ENCODE measurements around the gene COL23A1.

The COL23A1 gene

DNA sequence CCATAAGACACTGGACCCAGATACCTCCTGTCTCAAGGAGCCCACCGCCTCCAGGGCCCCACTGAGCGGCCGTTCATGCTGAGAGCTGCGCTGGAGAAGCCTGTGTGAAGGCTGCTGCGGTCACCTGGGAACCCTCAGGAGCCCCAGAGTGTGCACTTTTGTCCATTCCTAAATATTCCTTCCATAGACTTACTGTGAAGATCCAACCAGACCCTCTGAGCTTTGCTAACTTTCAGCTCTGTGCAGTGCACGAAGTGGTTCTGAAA is 119.5 kb downstream of the COL23A1 start:
- DNase-seq: no peak

DNA sequence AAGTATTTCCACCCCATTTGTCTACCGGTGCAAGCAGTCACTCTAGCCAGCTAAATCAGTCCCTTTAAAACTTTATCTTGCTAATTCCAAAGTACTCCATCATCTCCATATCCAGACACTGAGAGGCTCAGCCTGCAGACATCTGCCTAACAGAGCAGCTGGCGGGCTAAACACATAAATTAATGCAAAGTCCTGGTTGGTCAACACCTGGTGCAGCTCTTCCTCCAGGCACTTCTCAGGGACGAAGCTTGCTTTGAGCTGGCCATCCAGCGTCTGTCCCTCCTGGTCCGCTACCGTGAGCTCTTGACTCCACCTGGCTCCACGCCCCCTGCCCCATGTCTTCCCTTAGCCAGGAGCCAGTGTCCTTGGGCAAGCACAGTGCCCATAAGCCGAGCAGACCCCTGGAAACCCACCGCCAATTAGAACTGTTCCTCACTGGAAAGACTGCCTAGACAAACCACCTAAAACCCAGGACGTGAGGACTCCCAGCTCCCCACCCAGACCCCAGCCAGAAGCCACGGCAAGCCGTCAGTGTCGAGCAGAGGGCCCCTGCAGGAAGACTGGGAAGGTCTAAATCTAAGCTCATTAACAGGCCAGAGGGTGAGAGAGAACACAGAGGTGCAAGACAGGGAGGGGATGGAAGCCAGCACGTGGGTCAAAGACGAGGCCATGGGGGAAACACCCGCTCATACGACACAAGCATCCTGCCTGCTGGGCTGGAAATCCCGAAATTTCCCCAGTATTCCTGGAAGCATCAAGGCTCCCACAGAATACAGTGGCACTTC is 120.0 kb downstream of the COL23A1 start:
- DNase-seq: no peak

DNA sequence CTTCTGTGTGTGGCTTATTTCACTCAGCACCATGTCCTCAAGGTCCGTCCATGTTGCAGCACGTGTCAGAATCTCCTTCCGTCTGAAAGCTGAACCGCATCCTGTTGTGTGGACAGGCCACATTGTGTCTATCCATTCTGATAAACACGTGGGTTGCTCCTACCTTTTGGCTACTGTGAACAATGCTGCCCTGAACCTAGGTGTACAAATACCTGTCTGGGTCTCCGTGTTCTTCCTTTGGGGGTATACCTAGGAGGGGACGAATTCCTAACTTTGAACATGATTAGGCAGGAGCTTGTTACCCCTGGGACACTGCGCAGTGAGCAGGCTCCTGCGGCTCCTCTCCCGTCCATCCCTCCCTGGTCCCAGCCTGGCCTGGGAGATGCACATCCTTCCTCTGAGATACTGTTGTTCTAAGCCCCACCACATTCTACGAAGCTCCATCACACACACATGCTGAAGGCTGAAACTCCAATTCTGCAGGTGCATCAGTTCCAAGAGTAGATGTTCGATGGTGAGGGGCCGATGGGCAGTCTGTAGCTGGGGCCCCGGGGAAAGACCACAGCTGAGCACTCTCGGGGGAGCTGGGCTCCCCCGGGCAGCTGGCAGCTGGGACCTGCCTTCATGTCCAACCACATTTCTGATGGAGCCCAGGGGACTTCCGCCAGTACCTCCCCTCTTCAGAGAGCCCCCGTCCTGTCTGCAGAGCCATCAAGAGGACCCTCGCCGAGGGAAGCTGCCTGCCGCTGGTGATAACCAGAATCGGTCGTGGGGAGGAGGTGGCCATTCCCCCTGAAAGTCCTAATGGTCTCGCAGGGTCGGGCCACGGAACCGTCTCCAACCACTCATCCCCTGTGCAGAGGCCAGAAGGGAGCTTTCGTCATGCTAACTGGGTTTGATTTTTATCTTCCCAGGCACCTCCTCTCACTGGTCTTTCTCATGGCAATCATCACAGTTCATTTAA is 120.9 kb downstream of the COL23A1 start:
- DNase-seq: no peak

DNA sequence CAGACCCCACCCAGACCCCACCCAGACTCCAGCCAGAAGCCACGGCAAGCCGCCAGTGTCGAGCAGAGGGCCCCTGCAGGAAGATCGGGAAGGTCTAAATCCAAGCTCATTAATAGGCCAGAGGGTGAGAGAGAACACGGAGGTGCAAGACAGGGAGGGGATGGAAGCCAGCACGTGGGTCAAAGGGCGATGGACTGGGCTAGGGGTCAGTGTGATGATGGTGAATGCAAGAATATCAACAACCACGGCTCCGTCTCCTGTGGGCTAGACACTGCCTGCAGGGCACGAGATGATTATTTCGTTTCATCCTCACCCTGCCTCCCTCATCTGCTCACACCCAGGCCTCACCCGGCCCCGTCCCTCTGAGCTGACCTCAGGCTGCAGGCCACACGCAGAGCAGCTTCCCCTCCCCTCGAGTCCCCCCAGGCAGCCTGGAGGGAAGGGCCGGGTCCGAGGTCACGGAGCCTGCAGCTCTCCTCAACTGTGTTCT is 122.0 kb downstream of the COL23A1 start:
- no peak for DNase-seq

DNA sequence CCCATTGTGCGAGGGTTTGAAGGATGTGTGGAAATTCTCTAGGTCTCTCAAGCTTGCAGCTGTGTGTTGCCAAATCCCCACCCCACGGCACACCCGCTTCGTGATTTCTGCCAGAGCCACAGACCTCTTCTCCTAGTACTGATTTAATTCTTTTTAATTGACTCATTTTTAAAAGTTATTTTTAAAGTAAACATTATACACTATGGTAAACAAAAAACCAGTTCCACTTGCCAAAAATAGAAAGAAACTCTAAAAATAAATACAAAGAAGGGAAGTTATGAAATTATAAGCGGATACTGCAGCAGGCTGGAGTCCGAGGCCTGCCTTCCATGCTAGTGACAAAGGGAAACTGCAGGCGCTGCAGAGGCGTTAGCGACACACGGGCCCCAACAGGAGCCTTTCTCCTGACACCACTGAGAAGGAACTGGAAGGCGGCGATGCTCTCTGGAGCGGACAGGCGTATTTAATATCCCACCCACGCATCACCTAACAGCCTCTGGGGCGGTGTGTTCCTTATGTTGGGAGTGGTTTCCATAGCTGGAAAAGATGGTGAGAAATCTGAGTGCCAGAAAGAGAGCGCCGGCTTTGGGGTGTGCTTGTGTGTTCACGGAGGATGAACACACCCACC is 122.5 kb downstream of the COL23A1 start:
- no peak for DNase-seq

DNA sequence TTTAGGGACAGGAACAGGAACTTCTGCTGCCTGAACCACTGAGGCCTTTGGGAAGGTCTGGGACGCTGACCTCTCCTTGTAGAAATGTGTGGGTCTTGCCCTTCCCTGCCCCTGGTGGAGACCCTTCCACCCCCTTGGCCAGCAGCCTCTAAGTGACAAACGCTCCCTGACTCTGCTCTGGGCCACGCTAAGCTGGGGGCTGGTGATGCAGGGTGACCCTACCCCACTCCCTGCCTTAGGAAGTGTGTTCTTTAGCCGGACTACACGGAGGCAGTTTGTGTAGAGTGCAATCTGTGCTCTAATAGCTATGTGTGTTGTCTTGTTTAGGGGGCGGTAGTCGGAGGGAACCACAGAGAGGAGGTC is 123.0 kb downstream of the COL23A1 start:
- no peak for DNase-seq

DNA sequence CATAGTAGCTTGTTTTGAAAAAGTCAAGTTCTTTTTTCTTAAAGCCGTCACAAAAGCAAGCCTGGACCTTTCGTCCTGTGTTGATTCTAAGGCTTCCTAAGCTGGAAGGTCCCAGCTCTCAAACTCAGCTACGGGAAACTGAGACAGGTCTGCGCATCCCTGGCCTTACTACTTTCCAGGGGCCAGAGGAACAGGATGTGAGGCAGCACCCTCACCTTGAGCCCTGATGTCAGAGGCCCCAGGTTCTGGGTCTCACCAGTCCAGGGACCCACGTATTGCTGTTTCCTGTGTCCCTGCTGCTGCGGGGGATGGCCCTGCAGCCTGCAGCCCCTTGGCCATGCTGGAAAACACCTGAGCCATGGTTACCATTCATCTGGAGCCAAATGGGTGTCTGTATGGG is 123.9 kb downstream of the COL23A1 start:
- no peak for DNase-seq

DNA sequence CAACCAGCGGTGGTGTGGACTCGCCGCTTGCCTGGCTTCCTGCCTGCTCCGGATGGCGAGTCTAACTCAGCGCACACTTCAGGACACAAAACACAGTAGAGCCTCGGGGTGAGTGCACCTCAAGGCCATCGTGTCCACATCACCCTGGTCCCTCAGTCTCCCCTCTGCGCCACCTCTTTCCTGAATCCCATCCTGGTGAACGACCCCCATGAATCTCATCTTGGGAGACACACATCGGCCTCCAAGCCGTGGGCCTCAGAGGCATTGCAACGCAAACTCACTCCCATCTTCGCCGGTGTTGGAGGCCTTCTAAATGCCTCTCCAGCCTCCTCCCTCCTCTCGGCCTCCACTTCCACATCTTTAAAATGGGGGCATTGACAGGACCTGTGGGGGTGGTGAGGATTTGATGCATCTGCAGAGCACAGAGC is 124.3 kb downstream of the COL23A1 start:
- DNase-seq: no peak

DNA sequence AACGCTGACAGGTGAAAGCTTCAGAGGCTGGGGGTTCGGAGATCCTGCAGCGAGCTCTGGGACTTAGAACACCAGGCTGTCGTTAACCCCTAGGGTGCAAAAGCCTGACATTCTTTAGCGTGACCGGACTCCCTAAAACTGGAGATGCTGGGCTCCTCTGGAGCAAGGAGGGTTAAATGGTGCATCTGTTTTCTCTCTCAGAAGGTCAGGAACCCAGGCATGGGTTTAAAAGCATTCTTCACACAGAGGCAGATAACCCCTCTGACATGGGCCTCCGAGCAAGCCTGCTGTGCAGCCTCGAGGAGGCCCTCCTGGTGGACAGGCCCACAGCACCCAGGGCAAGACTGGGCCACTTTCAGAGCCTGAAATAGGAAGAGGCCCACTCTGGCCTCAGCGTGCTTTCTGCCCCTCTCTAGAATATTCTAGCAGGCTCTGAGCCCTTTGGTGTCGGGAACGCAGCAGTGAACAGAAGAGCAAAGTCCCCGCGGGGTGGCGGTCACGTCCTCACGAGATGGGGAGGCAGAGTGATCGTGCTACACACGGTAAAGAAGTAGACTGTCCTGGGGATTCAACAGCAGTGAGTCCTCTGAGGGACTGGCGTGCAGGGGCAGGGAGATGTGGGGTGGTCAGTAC is 124.8 kb downstream of the COL23A1 start:
- DNase-seq: no peak

DNA sequence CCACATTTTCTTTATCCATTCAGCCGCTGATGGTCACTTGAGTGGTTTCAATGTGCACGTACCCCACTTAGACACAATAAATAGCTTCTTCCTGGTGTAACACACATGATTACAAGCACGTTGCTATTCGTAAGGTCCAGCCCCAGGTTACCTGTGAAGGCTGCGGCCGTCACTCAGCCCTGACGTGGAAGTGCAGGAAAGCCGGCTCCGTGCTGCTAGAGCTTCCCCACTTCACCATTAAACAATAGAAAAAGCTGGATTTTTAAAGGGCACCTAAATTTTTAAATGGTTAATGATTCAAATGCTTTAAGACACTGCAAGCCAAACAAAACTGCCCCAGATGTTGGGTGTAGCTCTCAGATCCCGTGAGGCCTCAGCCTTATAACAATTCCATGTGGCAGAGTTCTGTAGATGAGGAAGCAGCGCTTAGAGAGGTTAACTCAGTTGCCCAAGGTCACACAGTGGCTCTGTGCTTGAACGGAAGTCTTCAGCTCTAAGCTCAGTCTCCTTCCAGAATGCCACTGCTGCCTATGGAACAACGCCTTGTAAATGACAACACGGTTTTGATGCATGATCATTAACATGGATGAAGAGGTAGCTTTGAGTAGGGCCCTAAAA is 125.7 kb downstream of the COL23A1 start:
- DNase-seq: no peak

DNA sequence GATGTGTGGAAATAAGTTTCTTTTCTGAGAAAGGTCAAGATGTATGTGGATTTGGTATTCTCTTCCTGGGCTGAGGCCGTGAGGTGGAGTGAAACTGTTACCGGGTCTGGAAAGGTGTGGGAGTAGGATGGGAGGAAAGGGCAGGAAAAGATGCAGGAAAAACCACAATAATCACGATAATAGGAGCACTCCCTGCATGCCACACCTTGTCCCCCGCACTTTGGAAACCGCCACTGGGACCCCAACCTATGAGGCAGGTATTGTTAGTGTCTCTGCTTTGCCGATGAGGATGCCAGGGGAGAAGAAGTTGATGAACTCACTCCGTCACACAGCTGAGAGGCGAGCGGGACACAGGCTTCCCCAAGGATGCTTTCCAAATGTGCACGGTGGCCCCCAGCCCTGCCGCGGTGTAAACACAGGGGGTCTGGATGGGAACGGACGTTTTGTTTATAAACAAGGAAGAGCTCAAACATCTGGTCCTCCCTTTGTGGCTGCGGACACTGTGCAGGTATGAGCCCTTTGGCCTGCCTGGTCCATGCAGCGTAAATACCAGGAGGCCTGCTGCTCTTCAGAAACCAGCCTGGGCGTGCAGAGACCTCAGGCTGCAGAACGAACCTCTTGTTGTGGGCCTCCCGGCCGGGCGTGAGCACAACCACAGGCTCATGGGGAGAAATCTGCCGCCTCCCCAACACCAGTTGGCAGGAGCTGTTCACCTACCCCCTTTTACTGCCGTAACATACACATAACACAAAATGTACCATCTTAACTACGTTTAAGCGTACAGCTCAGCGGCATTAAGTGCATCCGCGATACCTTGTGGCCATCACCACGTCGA is 126.7 kb downstream of the COL23A1 start:
- no peak for DNase-seq

DNA sequence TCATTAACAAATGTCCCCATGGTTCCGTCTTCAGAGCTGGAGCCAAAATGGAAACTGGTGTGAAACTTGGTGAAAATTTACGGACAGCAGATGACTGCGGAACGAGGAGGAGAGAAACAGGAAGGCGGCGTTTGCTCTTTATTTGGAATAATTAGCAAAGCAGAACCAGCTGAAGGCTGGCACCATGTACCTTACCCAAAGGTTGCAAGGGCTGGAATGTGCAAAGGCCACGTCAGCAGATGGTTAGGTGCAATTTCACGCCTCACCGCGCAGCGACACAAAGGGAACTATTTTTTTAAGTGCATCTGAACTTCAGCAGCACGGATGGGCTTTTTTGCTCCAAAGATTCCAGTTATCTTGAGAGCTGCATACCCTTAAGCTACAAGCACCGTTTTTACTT is 127.4 kb downstream of the COL23A1 start:
- no peak for DNase-seq

DNA sequence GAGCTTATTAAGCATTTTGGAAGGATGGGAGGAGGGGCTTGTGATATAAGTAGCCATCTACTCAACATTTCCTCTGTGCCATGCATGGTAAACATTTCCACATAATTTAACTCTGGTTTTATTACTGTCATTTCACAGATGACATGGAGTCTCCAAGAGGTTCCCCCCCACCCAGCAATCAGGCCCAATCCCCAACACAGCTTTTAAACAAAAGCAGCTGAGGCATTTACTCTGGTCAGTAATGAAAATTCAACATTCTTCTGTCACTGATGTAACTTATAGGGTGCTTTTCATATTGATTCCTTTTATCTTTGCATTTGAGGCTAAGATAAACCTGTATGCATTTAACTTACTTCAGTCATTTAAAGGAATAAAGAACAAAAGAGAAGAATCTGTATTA is 128.1 kb downstream of the COL23A1 start:
- DNase-seq: no peak

DNA sequence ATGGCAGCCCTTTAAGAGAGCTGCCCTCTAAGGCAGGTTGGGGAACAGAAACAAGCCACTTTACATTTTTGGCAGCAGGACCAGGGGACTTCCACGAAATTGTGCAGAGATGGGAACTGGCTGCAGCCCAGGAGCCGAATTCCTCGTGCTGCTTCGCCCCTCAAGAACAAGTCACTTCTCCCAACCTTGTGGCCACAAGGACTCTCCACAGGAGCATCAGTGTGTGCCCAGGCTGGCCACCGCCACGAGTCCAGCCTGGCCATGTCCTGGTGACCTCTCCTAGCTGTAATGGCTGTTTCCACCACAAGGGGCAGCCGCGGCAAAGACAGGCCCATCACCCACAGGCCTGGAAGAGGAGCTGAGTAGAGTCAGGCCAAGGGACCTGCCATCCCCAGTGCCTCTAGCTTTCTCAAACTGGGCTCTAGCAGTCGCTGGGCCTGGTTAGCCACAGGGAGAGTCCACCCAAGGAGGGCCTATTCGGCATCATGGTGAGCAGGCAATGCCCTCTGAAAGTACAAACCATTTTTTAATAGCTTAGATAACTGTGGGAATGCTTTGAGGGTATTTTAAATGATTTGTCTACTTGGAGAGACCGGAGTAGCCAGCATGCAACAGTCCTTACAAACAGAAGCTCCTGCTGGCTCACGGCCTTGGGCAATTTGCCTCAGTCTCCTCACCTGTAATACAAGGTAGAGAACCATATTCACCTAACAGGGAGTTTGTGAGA is 129.0 kb downstream of the COL23A1 start:
- peak; percentile 30 for DNase-seq

DNA sequence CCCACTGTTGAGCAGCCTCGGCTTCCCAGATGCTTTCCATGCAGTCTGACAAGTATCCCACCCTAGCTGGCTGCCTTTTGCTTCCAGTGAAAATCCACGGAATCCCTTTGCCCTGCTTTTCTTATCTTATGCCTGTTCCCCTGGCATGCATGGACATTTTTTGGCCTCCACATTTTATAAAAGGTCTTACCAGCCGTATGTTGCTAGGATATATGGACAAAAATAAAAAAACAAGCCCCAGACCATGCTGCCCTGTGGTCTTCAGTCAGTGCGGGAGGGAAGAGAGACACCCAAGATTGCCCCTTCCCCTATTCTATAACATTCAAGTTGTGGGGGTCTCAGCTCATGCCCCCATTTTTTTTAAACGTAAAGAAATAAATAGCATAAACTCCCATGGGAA is 129.6 kb downstream of the COL23A1 start:
- DNase-seq: no peak

DNA sequence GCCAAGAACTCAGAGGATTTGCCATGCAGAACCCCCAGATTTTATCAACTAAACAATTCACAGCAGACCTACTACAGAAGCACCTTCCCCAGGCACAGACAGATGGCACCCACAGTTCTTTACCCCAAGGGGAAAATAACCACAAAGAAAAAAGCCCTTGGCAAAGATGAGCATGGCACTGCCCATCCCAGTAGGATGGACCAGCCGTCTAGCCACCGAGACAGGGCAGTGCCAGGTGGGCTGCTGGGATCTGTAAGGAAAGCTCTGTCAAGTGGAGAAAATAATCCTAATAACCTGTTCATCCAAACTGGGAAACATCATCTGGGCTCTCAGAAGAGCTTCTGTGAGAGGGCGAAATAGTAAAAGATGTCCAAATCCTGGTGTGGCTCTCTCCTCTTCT is 130.0 kb downstream of the COL23A1 start:
- no peak for DNase-seq

DNA sequence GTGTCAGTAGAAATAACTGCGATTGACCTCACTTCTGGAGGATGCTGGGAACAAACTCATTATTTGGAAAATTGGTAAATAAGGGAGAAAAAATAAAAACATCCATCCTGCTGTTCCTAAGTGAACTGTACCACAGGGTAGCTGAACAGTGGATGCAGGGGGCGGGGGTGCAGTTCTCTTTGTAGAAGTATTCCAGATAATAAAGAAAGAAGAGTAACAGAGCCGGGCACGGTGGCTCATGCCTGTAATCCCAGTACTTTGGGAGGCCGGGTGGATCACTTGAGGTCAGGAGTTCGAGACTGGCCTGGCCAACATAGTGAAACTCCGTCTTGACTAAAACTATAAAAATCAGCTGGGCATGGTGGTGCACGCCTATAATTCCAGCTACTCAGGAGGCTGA is 132.1 kb downstream of the COL23A1 start:
- no peak for DNase-seq

DNA sequence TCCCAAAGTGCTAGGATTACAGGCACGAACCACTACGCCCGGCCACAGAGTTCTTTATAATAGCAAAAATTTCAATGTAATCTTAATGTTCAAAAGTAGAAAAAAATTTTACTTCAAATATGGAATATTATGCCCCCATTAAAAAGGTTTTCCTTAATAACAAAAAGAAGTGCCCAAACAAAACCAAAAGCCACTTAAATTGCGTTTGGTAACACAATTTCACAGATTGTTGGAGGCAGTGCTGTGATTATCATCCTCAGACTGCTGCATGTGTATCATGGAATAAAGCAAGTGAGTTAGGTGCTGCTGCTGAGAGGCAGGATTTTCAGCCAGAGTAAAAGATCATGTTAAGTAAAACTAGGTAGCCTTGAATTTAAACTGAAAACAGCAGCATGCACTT is 132.7 kb downstream of the COL23A1 start:
- no peak for DNase-seq

DNA sequence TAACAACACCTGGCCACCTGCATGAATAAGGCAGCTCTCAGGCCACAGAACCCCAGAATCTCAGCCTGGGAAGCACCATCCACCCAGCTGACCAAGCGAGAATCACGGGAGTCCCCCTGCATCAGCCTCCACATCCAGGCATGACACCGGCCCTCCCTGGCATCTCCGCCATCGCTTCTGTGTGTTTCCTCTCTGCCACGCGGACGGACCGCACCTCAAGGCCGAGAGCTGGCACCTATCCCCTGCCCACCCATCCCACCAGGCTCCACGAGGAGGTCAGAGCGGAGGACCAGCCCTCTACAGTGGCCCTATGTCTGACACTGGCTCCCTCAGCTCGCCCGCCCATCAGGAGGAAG is 134.7 kb downstream of the COL23A1 start:
- DNase-seq: no peak

DNA sequence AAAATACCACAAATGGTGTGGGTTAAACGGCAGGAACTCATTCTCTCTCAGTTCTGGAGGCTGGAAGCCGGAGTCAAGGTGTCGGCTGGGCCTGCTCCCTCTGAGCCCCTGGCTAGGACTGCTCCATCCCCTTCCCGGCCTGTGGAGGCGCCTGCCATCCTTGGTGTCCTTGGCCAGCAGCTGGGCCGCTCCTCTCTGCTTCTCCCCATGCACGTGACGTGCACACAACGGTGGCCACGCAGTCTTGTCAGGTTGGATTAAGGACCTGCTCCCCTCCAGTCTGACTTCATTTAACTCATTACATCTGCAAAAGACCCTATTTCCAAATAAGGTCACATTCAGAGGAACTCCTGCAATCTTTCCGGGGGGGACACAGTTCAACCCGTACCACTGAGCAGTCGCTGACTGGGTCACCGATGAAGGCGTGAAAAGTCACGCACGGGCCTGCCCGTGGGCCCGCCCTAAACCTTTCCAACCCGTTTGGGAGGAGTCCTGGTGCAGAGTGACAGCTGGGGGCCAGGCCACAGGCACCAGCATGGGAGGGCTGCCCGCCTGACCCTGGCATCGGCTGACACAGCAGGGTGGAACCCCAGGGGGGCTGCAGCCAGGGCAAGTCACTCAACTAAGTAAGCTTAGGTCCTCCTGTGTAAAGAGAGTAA is 135.2 kb downstream of the COL23A1 start:
- DNase-seq: no peak

DNA sequence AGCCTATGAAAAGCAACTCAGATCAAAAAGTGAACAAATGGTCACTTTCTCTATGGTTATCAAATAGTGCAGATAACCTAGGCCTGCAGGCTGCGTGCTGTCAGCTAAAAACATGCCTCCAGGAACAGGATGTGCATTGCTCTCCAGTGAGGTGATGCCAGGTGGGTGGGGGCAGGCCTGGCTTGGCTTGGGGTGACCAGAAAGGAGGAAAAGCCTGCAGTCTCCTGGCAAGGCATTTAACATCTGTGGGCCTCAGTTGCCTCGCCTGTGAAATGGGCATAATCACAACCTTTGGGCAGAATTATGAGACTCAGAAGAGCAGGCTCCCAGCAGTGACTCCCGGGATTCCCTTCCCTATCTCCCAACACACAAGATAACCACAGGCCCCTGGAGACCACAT is 135.9 kb downstream of the COL23A1 start:
- no peak for DNase-seq
